Breast epithelium (tissue), 4 donors: ENCODE results near the gene RCAN3. TPM values are rescaled to one million over a fixed set of nuclear protein-coding genes. Genes with fewer than 3 reads are reported as not detected.
A peak's percentile ranks its signal among the peaks of the same experiment; 100 is the strongest.
"Not testable (repeated sequence)": the region's sequence is repeated elsewhere in the genome, so short reads cannot be mapped to it uniquely, and the experiment has no call there.

Experiments
- DNase-seq, 2 donors: peaks; one replicate each; pipeline ENCODE4 v3.0.0-alpha.2; 2019; ENCODE audit warnings: low spot score in 2 of 2
- H3K27ac ChIP-seq, 2 donors: fragments of 200-600 bp; sonication (generic) in 1 of 2; one replicate each; pipeline ENCODE4 v1.5.1; 2016 to 2019; ENCODE audit warnings: mild to moderate bottlenecking in 1 of 2
- H3K27me3 ChIP-seq, 2 donors: fragments of 200-600 bp; sonication (generic) in 1 of 2; one replicate each; pipeline versions ENCODE4 v1.5.1 to v1.6.0; 2017 to 2019; ENCODE audit warnings: control low read depth in 1 of 2, mild to moderate bottlenecking in 1 of 2
- H3K36me3 ChIP-seq: fragments of 200-600 bp; one replicate; pipeline ENCODE4 v1.5.1; 2019
- H3K4me1 ChIP-seq, 2 donors: fragments of 200-600 bp; sonication (generic); one replicate each; pipeline ENCODE4 v1.5.1; 2016 to 2019; ENCODE audit warnings: control low read depth in 1 of 2
- H3K4me3 ChIP-seq, 3 donors: fragments of 200-600 bp; sonication (generic); 1 replicate in 2 of 3; 2 replicates in 1 of 3; pipeline ENCODE4 v1.5.1; 2016 to 2019; ENCODE audit warnings: mild to moderate bottlenecking in 3 of 3, moderate library complexity in 2 of 3
- H3K9me3 ChIP-seq, 2 donors: fragments of 200-600 bp; sonication (generic) in 1 of 2; one replicate each; pipeline ENCODE4 v1.5.1; 2016 to 2019; ENCODE audit warnings: control low read depth in 1 of 2
- POLR2A ChIP-seq: fragments of 450-650 bp; IDR thresholded peaks from one replicate; pipeline ENCODE4 v1.6.1; 2016; ENCODE audit warnings: antibody characterized with exemption, mild to moderate bottlenecking, moderate library complexity
- POLR2AphosphoS5 ChIP-seq, 3 donors: sonication (generic); formaldehyde crosslinking; IDR thresholded peaks; one replicate each; pipeline ENCODE4 v1.6.1; 2017; ENCODE audit warnings: antibody characterized with exemption in 3 of 3
- intact Hi-C: fragments of 100-400 bp; cut with DNase I; formaldehyde crosslinking; loops from one replicate; pipeline ENCODE4 v1.15.1; 2023; ENCODE audit warnings: low total_unique reads
- total RNA-seq, 3 donors: library from RNA; depleted of rRNA; stranded (reverse); fragments of >200 nt; gene quantifications; one replicate each; pipeline ENCODE4 v1.1.0, GENCODE V29; 2016
- TF ChIP-seq, protein P1 (sequence below), 3 donors: fragments of 450-650 bp; IDR thresholded peaks; one replicate each; pipeline ENCODE4 v1.5.1; 2016 to 2017; ENCODE audit warnings: antibody characterized with exemption in 3 of 3, mild to moderate bottlenecking in 3 of 3, moderate library complexity in 3 of 3

The RCAN3 gene
- total RNA-seq, 3 donors from 2014 or later, result 5.0 to 22.7 (median 8.8) TPM

DNA sequence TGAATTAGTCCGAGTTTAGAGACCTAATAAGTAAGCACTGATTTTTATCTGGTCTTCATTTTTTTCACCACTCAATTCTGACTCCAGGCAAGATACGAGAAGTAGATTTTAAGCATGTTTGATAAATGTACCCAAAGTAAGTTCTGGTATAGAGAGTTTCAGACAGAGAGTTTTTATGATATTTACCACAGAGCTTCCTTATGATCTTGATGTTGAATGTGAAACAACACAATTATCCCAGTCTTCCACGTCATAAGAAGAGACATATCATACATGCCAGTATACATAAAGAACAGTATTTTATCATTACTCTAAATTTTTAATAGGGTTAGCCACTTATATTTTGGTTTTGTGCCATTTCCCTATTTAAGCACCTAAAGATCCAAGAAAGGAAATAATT lies 45.4 kb downstream of the RCAN3 start:
- Histone ChIP-seq H3K36me3 (no peaks in the 10 kb centered on the region), H3K4me1 (no peaks in the 10 kb centered on the region), H3K27me3 (no peaks in the 10 kb centered on the region), H3K4me3 (no peak overlapping the region), H3K27ac (no peak overlapping the region), H3K9me3 (no peaks in the 10 kb centered on the region)
- TF ChIP-seq POLR2A (no peak), POLR2AphosphoS5 (IDR thresholded peaks at IDR 0.05) (no peak)
- intact Hi-C loops, result no loop called here
- DNase-seq, result no peak

DNA sequence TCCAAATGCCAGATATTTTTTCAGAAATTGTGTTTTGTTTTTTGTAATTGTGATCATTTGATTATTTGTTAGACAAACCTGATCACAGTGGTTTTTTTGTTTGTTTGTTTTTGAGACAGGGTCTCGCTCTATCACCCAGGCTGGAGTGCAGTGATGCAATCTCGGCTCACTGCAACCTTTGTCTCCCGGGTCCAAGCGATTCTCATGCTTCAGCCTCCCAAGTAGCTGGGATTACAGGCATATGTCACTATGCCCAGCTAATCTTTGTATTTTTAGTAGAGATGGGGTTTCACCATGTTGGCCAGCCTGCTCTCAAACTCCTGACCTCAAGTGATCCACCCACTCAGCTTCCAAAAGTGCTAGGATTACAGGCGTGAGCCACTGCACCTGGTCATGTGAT lies 46.6 kb downstream of the RCAN3 start:
- H3K27me3 ChIP-seq, DNase-seq, H3K9me3 ChIP-seq, H3K36me3 ChIP-seq, H3K27ac ChIP-seq, intact Hi-C loops, H3K4me3 ChIP-seq, H3K4me1 ChIP-seq: not testable (repeated sequence)

DNA sequence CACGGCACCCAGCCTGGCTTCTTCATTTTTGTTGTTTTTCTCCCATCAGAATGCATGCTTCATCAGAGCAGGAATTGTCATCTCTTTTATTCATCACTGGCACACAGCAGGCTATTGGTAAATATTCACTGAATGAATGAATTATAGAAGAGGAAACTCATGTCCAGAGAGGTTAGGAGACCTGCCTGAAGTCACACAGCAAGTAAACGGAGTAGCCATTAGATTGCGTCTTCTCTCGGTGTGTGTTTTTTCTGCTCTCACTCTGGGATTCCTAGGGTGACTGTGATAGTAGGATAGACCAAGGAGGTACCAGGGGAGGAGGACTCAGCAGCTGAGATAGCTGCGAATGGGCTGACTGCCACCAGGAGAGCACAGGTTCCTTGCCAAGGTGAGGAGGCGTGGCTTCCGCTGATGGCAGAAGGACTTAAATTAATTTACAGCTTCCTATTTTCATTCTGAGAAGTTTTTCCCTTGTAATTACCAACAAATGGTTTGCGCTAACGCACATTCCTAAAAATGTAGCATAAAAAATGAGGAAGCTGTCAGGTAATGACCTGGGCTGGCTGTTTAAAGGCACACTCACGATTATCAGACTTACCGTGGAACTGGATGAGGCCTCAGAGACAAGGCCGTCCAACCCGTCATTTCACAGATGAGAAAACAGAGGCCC lies 48.8 kb downstream of the RCAN3 start:
- Histone ChIP-seq H3K36me3 (no peaks in the 10 kb centered on the region), H3K27ac (peak overlapping the region in 1 of 2 donors; percentile 30), H3K27me3 (no peaks in the 10 kb centered on the region), H3K4me1 (no peaks in the 10 kb centered on the region), H3K4me3 (no peak overlapping the region), H3K9me3 (no peaks in the 10 kb centered on the region)
- TF ChIP-seq POLR2AphosphoS5 (IDR thresholded peaks at IDR 0.05), result no peak
- no peak for DNase-seq
- intact Hi-C loops, result no loop called here

DNA sequence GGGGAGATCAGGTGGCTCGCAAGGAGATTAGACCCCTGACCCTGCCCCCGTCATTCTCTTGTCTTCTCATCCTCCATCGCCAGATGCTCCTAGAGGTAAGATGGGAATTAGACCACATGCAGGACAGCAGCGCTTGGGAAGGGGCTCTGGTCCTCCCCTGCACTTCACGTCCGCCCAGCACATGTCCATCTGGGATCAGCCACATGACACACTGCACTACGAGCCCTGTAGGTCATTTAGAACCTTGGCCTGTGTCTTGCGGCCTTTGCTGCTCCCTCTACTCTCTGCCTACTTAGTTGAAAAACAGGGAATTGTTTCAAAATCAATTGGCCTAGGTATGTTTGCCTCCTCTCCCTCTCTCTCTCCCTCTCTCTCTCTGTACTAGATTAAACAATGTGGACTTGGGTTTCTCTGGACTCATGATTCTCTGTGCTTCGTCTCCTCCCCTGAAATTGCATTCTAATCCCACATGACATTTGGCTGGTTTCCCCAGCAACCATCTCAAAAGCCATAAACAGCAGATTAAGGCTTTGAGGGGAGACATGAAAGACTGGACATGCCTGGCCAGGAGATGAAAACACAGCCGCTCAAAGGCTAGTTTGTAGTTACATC lies 49.4 kb downstream of the RCAN3 start:
- H3K36me3 ChIP-seq, result no peaks in the 10 kb centered on the region
- DNase-seq, result no peak
- H3K27me3 ChIP-seq, result no peaks in the 10 kb centered on the region
- no peak overlapping the region for H3K4me3 ChIP-seq
- H3K27ac ChIP-seq, result peak overlapping the region; percentile 30 to 46
- H3K9me3 ChIP-seq, result no peaks in the 10 kb centered on the region
- no peaks in the 10 kb centered on the region for H3K4me1 ChIP-seq
- TF ChIP-seq POLR2AphosphoS5 (IDR thresholded peaks at IDR 0.05) (no peak), POLR2A (no peak)
- TF ChIP-seq, protein P1, sequence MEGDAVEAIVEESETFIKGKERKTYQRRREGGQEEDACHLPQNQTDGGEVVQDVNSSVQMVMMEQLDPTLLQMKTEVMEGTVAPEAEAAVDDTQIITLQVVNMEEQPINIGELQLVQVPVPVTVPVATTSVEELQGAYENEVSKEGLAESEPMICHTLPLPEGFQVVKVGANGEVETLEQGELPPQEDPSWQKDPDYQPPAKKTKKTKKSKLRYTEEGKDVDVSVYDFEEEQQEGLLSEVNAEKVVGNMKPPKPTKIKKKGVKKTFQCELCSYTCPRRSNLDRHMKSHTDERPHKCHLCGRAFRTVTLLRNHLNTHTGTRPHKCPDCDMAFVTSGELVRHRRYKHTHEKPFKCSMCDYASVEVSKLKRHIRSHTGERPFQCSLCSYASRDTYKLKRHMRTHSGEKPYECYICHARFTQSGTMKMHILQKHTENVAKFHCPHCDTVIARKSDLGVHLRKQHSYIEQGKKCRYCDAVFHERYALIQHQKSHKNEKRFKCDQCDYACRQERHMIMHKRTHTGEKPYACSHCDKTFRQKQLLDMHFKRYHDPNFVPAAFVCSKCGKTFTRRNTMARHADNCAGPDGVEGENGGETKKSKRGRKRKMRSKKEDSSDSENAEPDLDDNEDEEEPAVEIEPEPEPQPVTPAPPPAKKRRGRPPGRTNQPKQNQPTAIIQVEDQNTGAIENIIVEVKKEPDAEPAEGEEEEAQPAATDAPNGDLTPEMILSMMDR (IDR thresholded peaks at IDR 0.05), result no peak
- intact Hi-C loops, result no loop called here

DNA sequence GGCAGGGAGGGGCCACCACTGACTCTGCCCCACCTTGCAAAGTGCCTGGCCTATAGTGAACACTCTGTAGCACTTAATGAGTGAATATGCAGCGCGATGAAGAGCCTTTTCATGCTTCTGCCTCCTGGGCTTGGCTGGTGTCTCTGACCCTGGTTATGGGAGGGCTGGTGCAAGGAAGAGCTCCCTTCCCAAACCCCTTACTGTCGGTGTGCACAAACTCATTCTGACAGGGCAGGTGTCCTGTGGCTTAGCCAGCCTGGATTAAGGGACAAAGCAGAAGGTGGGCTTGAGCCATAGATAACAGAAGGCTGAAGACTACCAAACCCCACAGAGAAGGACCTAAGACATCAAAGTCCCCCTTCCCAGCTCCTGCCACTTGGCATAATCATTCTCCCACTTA lies 51.3 kb downstream of the RCAN3 start:
- no peak for TF ChIP-seq POLR2A
- TF ChIP-seq, protein P1 (IDR thresholded peaks at IDR 0.05), result no peak
- no peak for TF ChIP-seq POLR2AphosphoS5 (IDR thresholded peaks at IDR 0.05)
- H3K9me3 ChIP-seq, result no peaks in the 10 kb centered on the region
- H3K27ac ChIP-seq, result no peak overlapping the region
- intact Hi-C loops, result no loop called here
- peaks cover 0 to 2% of the 10 kb centered on the region in 2 donors for H3K4me1 ChIP-seq
- no peaks in the 10 kb centered on the region for H3K27me3 ChIP-seq
- DNase-seq, result no peak
- no peak overlapping the region for H3K4me3 ChIP-seq
- no peaks in the 10 kb centered on the region for H3K36me3 ChIP-seq

DNA sequence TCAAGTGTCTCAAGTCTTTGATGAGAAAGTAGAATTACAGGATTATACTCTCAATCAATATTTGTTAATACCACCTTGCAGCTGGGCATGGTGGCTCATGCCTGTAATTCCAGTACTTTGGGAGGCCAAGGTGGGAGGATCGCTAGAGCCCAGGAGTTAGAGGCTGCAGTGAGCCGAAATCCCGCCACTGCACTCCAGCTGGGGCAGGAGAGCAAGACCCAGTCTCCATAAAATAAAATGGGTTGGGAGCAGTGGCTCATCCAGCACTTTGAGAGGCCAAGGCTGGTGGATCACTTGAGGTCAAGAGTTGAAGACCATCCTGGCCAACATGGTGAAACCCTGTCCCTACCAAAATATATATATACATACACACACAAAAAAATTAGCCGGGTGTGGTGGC lies 52.1 kb downstream of the RCAN3 start:
- no peak for DNase-seq
- TF ChIP-seq POLR2A (no peak), POLR2AphosphoS5 (IDR thresholded peaks at IDR 0.05) (no peak)
- TF ChIP-seq, protein P1 (IDR thresholded peaks at IDR 0.05), result no peak
- no peaks in the 10 kb centered on the region for H3K27me3 ChIP-seq
- no peak overlapping the region for H3K4me3 ChIP-seq
- peaks cover 0 to 7% of the 10 kb centered on the region in 2 donors for H3K4me1 ChIP-seq
- H3K9me3 ChIP-seq, result no peaks in the 10 kb centered on the region
- H3K36me3 ChIP-seq, result no peaks in the 10 kb centered on the region
- intact Hi-C loops, result no loop called here
- no peak overlapping the region for H3K27ac ChIP-seq
